ENCODE results near the gene PIK3R3.

The PIK3R3 gene

GRCh38 chr1:46041974-46042373 is 90.5 kb downstream of the PIK3R3 start:
- no peaks in the 10 kb centered on the region for H3K9me3 ChIP-seq (ENCODE audit: control insufficient read depth in 2 of 2, low read length in 2 of 2)
- H3K36me3 ChIP-seq (ENCODE audit: control insufficient read depth in 2 of 2, insufficient read depth in 2 of 2, low read length in 2 of 2) = no peaks in the 10 kb centered on the region
- H3K4me3 ChIP-seq (ENCODE audit: low read length in 2 of 2) = no peak overlapping the region
- H3K9ac ChIP-seq (ENCODE audit: low read length in 2 of 2) = no peak overlapping the region
- H3K4me1 ChIP-seq (ENCODE audit: control insufficient read depth, insufficient read depth, low read length) = peaks cover 6% of the 10 kb centered on the region
- H3K27me3 ChIP-seq (ENCODE audit: control insufficient read depth in 1 of 2, insufficient read depth in 2 of 2, low read length in 2 of 2) = no peaks in the 10 kb centered on the region
- no peak overlapping the region for H3K27ac ChIP-seq (ENCODE audit: low read length)

- Histone ChIP-seq H3K4me1 (ENCODE audit: control insufficient read depth, insufficient read depth, low read length) (peaks cover 6% of the 10 kb centered on the region), H3K27ac (ENCODE audit: low read length) (no peak overlapping the region), H3K36me3 (ENCODE audit: control insufficient read depth in 2 of 2, insufficient read depth in 2 of 2, low read length in 2 of 2) (no peaks in the 10 kb centered on the region), H3K9ac (ENCODE audit: low read length in 2 of 2) (no peak overlapping the region), H3K27me3 (ENCODE audit: control insufficient read depth in 1 of 2, insufficient read depth in 2 of 2, low read length in 2 of 2) (no peaks in the 10 kb centered on the region), H3K4me3 (ENCODE audit: low read length in 2 of 2) (no peak overlapping the region), H3K9me3 (ENCODE audit: control insufficient read depth in 2 of 2, low read length in 2 of 2) (no peaks in the 10 kb centered on the region)
These were observed 90.9 kb downstream of the PIK3R3 start for GRCh38 chr1:46041551-46041950.

GRCh38 chr1:46039571-46040052 is 92.8 kb downstream of the PIK3R3 start:
- Histone ChIP-seq H3K4me1 (ENCODE audit: control insufficient read depth, insufficient read depth, low read length) (peaks cover 6% of the 10 kb centered on the region), H3K27me3 (ENCODE audit: control insufficient read depth in 1 of 2, insufficient read depth in 2 of 2, low read length in 2 of 2) (no peaks in the 10 kb centered on the region), H3K36me3 (ENCODE audit: control insufficient read depth in 2 of 2, insufficient read depth in 2 of 2, low read length in 2 of 2) (peaks cover 0 to 10% of the 10 kb centered on the region in 2 donors), H3K9me3 (ENCODE audit: control insufficient read depth in 2 of 2, low read length in 2 of 2) (no peaks in the 10 kb centered on the region), H3K9ac (ENCODE audit: low read length in 2 of 2) (no peak overlapping the region), H3K27ac (ENCODE audit: low read length) (no peak overlapping the region), H3K4me3 (ENCODE audit: low read length in 2 of 2) (no peak overlapping the region)

- peaks cover 3 to 14% of the 10 kb centered on the region in 2 donors for H3K36me3 ChIP-seq (ENCODE audit: control insufficient read depth in 2 of 2, insufficient read depth in 2 of 2, low read length in 2 of 2)
- no peaks in the 10 kb centered on the region for H3K27me3 ChIP-seq (ENCODE audit: control insufficient read depth in 1 of 2, insufficient read depth in 2 of 2, low read length in 2 of 2)
- peaks cover 4% of the 10 kb centered on the region for H3K4me1 ChIP-seq (ENCODE audit: control insufficient read depth, insufficient read depth, low read length)
- no peak overlapping the region for H3K27ac ChIP-seq (ENCODE audit: low read length)
- H3K4me3 ChIP-seq (ENCODE audit: low read length in 2 of 2) = no peak overlapping the region
- H3K9me3 ChIP-seq (ENCODE audit: control insufficient read depth in 2 of 2, low read length in 2 of 2) = no peaks in the 10 kb centered on the region
- peak overlapping the region in 1 of 2 donors; percentile 60 for H3K9ac ChIP-seq (ENCODE audit: low read length in 2 of 2)
These were observed 95.3 kb downstream of the PIK3R3 start for GRCh38 chr1:46036894-46037839.

GRCh38 chr1:46034601-46035516 is 97.6 kb downstream of the PIK3R3 start:
- H3K27me3 ChIP-seq (ENCODE audit: control insufficient read depth in 1 of 2, insufficient read depth in 2 of 2, low read length in 2 of 2) = no peaks in the 10 kb centered on the region
- H3K9ac ChIP-seq (ENCODE audit: low read length in 2 of 2) = no peak overlapping the region
- H3K36me3 ChIP-seq (ENCODE audit: control insufficient read depth in 2 of 2, insufficient read depth in 2 of 2, low read length in 2 of 2) = peaks cover 13 to 35% of the 10 kb centered on the region in 2 donors
- no peaks in the 10 kb centered on the region for H3K4me1 ChIP-seq (ENCODE audit: control insufficient read depth, insufficient read depth, low read length)
- no peak overlapping the region for H3K4me3 ChIP-seq (ENCODE audit: low read length in 2 of 2)
- no peak overlapping the region for H3K27ac ChIP-seq (ENCODE audit: low read length)
- no peaks in the 10 kb centered on the region for H3K9me3 ChIP-seq (ENCODE audit: control insufficient read depth in 2 of 2, low read length in 2 of 2)

GRCh38 chr1:46030876-46031660 is 101.4 kb downstream of the PIK3R3 start:
- H3K27ac ChIP-seq (ENCODE audit: low read length) = no peak overlapping the region
- H3K36me3 ChIP-seq (ENCODE audit: control insufficient read depth in 2 of 2, insufficient read depth in 2 of 2, low read length in 2 of 2) = peaks cover 21 to 47% of the 10 kb centered on the region in 2 donors
- no peaks in the 10 kb centered on the region for H3K27me3 ChIP-seq (ENCODE audit: control insufficient read depth in 1 of 2, insufficient read depth in 2 of 2, low read length in 2 of 2)
- H3K4me3 ChIP-seq (ENCODE audit: low read length in 2 of 2) = no peak overlapping the region
- peaks cover 9% of the 10 kb centered on the region for H3K4me1 ChIP-seq (ENCODE audit: control insufficient read depth, insufficient read depth, low read length)
- H3K9me3 ChIP-seq (ENCODE audit: control insufficient read depth in 2 of 2, low read length in 2 of 2) = no peaks in the 10 kb centered on the region
- no peak overlapping the region for H3K9ac ChIP-seq (ENCODE audit: low read length in 2 of 2)

GRCh38 chr1:46030074-46030870 is 102.2 kb downstream of the PIK3R3 start:
- Histone ChIP-seq H3K36me3 (ENCODE audit: control insufficient read depth in 2 of 2, insufficient read depth in 2 of 2, low read length in 2 of 2) (peaks cover 21 to 45% of the 10 kb centered on the region in 2 donors), H3K9ac (ENCODE audit: low read length in 2 of 2) (no peak overlapping the region), H3K27me3 (ENCODE audit: control insufficient read depth in 1 of 2, insufficient read depth in 2 of 2, low read length in 2 of 2) (no peaks in the 10 kb centered on the region), H3K27ac (ENCODE audit: low read length) (no peak overlapping the region), H3K9me3 (ENCODE audit: control insufficient read depth in 2 of 2, low read length in 2 of 2) (no peaks in the 10 kb centered on the region), H3K4me1 (ENCODE audit: control insufficient read depth, insufficient read depth, low read length) (peaks cover 9% of the 10 kb centered on the region), H3K4me3 (ENCODE audit: low read length in 2 of 2) (no peak overlapping the region)

- Histone ChIP-seq H3K27me3 (ENCODE audit: control insufficient read depth in 1 of 2, insufficient read depth in 2 of 2, low read length in 2 of 2) (no peaks in the 10 kb centered on the region), H3K9ac (ENCODE audit: low read length in 2 of 2) (no peak overlapping the region), H3K9me3 (ENCODE audit: control insufficient read depth in 2 of 2, low read length in 2 of 2) (no peaks in the 10 kb centered on the region), H3K36me3 (ENCODE audit: control insufficient read depth in 2 of 2, insufficient read depth in 2 of 2, low read length in 2 of 2) (peaks cover 26 to 49% of the 10 kb centered on the region in 2 donors), H3K4me1 (ENCODE audit: control insufficient read depth, insufficient read depth, low read length) (peaks cover 9% of the 10 kb centered on the region), H3K4me3 (ENCODE audit: low read length in 2 of 2) (no peak overlapping the region), H3K27ac (ENCODE audit: low read length) (no peak overlapping the region)
These were observed 104.4 kb downstream of the PIK3R3 start for GRCh38 chr1:46027788-46028573.

- Histone ChIP-seq H3K27ac (ENCODE audit: low read length) (no peak overlapping the region), H3K36me3 (ENCODE audit: control insufficient read depth in 2 of 2, insufficient read depth in 2 of 2, low read length in 2 of 2) (peaks cover 28 to 51% of the 10 kb centered on the region in 2 donors), H3K27me3 (ENCODE audit: control insufficient read depth in 1 of 2, insufficient read depth in 2 of 2, low read length in 2 of 2) (no peaks in the 10 kb centered on the region), H3K4me1 (ENCODE audit: control insufficient read depth, insufficient read depth, low read length) (peaks cover 9% of the 10 kb centered on the region), H3K9me3 (ENCODE audit: control insufficient read depth in 2 of 2, low read length in 2 of 2) (no peaks in the 10 kb centered on the region), H3K4me3 (ENCODE audit: low read length in 2 of 2) (no peak overlapping the region), H3K9ac (ENCODE audit: low read length in 2 of 2) (no peak overlapping the region)
These were observed 105.9 kb downstream of the PIK3R3 start for GRCh38 chr1:46026531-46026930.

Data from stomach smooth muscle (tissue), 2 donors.